HL-60/S4 (cell line): ENCODE measurements around the gene YPEL4.

Experiments used
- in situ Hi-C: fragments of 300-500 bp; cut with MboI; formaldehyde crosslinking; loops from 2 replicates; pipeline ENCODE4 v1.14.3; 2022; ENCODE audit warnings: low sequenced_read_pairs

Gene YPEL4

DNA sequence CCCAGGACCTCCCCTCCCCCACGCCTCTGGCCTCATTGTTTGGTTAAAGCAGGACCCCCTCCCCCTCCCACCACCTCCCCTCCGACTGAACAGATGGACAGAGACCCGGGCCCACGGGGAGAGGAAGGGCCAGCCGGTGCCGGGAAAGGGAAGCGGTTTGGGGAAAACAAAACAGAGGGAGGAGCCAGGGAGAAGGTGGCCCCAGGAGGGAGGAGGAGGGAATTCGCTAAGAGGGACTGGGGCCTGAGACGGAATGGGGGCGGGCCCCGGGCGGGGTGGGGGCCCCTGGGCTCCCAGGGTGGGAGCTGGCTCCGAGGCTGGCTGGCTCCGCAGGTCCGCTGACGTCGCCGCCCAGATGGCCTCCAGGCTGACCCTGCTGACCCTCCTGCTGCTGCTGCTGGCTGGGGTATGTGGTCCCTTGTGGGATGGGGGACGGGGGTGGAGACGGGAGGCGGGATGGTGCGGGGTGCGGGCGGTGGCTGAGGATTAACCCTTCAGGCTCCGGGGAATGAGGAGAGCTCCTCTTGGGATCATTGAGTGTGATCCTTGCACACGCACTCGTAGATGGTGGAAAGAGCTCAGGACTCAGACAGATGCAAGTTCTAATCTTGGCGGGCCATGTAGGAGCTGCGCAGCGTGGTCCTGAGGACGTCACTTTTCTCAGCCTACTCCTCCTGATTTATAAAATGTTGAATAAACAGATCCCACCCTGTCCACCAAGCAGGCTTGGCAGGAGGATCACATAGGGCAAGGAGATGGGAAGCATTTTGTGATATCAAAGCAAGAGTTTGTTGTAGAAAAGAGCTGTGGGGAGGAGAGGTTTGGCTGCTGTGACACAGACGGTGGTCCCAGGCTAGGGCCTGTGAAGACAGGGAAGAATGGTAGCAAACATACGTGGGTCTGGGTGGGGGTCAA, 51.5 kb downstream of the YPEL4 start:
- in situ Hi-C loops = loop anchor here (25.0 kb wide), 1 partner anchor 914 kb away; the partner anchor contains the start of gene OR5B21

GRCh38 chr11:57597461-57597915, 52.2 kb downstream of the YPEL4 start, which contains the start of gene SERPING1:
SERPING1 (plus strand) TSS chr11:57597685; CDS start chr11:57598271, 586 bp downstream.
- in situ Hi-C loops = loop anchor here (25.0 kb wide), 1 partner anchor 915 kb away; the partner anchor contains the start of gene OR5B21

- in situ Hi-C loops = loop anchor here (25.0 kb wide), 1 partner anchor 916 kb away; the partner anchor contains the start of gene OR5B21
These were observed 53.3 kb downstream of the YPEL4 start for GRCh38 chr11:57596266-57596885.
